Esophagus muscularis mucosa (tissue), 4 donors: ENCODE measurements around the gene KLRK1. TPM values are rescaled to one million over a fixed set of nuclear protein-coding genes. Genes with fewer than 3 reads are reported as not detected.
"Not testable (repeated sequence)": the region's sequence is repeated elsewhere in the genome, so short reads cannot be mapped to it uniquely, and the experiment has no call there.

Experiments used
- DNase-seq: peaks from one replicate; pipeline ENCODE4 v3.0.0-alpha.2; 2017; ENCODE audit errors: extremely low spot score
- H3K27ac ChIP-seq, 4 donors: fragments of 200-600 bp; sonication (generic); replicated peaks in 1 of 4; 1 replicate in 3 of 4; 2 replicates in 1 of 4; pipeline ENCODE4 v1.5.1; 2016 to 2019; ENCODE audit warnings: mild to moderate bottlenecking in 1 of 4
- H3K27me3 ChIP-seq, 4 donors: fragments of 200-600 bp; sonication (generic); one replicate each; pipeline versions ENCODE4 v1.5.1 to v1.6.0; 2016 to 2019
- H3K36me3 ChIP-seq, 4 donors: fragments of 200-600 bp; sonication (generic); one replicate each; pipeline ENCODE4 v1.5.1; 2016 to 2019
- H3K4me1 ChIP-seq, 4 donors: fragments of 200-600 bp; sonication (generic); one replicate each; pipeline ENCODE4 v1.5.1; 2016 to 2019
- H3K4me3 ChIP-seq, 4 donors: fragments of 200-600 bp; sonication (generic); 1 replicate in 2 of 4; 2 replicates in 2 of 4; pipeline ENCODE4 v1.5.1; 2016 to 2019; ENCODE audit warnings: mild to moderate bottlenecking in 4 of 4, moderate library complexity in 1 of 4
- H3K9me3 ChIP-seq, 4 donors: fragments of 200-600 bp; sonication (generic); 1 replicate in 3 of 4; 2 replicates in 1 of 4; pipeline ENCODE4 v1.5.1; 2016 to 2019
- CTCF ChIP-seq, 3 experiments: fragments of 200-600 bp in 2 of 3; fragments of 450-650 bp in 1 of 3; sonication (generic) in 2 of 3; IDR thresholded peaks; one replicate each; pipeline ENCODE4 v1.5.1; 2017 to 2019; ENCODE audit warnings: antibody characterized with exemption in 3 of 3, mild to moderate bottlenecking in 2 of 3, moderate library complexity in 1 of 3
- EP300 ChIP-seq: sonication (generic); formaldehyde crosslinking; IDR thresholded peaks from one replicate; pipeline ENCODE4 v1.6.1; 2017; ENCODE audit warnings: antibody characterized with exemption
- POLR2A ChIP-seq: fragments of 450-650 bp; IDR thresholded peaks from one replicate; pipeline ENCODE4 v1.6.1; 2017; ENCODE audit warnings: antibody characterized with exemption, moderate library complexity, mild to moderate bottlenecking, low read depth
- POLR2AphosphoS5 ChIP-seq, 2 donors: sonication (generic); formaldehyde crosslinking; IDR thresholded peaks; one replicate each; pipeline ENCODE4 v1.6.1; 2017; ENCODE audit warnings: antibody characterized with exemption in 2 of 2
- WGBS: methylation state at CpG from one replicate; pipeline ENCODE4 v1.1.5; 2018; 5-methylcytosine and 5-hydroxymethylcytosine counted together
- intact Hi-C: fragments of 100-400 bp; cut with DNase I; formaldehyde crosslinking; loops from one replicate; pipeline ENCODE4 v1.15.1; 2023
- total RNA-seq, 4 donors: library from RNA; depleted of rRNA; stranded (reverse); fragments of >200 nt; gene quantifications; one replicate each; pipeline versions ENCODE4 v1.1.0 to v1.2.1, GENCODE V29; 2016

Gene KLRK1
- total RNA-seq, 4 donors from 2014 or later = 0.19 to 1.8 (median 1.2) TPM

DNA sequence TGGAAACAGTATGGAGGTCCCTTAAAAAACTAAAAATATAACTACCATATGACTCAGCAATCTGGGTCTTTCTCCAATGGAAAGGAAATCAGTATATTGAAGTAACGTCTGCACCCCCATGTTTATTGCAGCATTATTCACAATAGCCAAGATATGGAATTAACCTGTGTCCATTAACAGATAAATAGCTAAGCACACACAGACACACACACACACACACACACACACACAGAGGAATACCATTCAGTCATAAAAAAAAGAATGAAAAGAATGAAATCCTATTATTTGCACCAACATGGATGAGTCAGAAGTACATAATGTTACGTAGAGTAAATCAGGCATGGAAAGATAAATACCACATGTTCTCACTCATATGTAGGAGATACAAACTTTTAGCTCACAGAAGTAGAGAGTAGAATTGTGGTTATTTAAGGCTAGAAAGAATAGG is 4.7 kb downstream of the KLRK1 start:
- no peak for TF ChIP-seq EP300
- TF ChIP-seq POLR2A = no peak
- no peak for TF ChIP-seq CTCF (IDR thresholded peaks at IDR 0.05)
- no peak for TF ChIP-seq POLR2AphosphoS5 (IDR thresholded peaks at IDR 0.05)
- H3K4me3 ChIP-seq = no peak overlapping the region
- no peak overlapping the region for H3K27ac ChIP-seq
- H3K36me3 ChIP-seq = no peaks in the 10 kb centered on the region
- H3K4me1 ChIP-seq = no peaks in the 10 kb centered on the region
- intact Hi-C loops = no loop called here
- WGBS = 59% methylated on average over 2 of the region's 2 CpGs
- H3K27me3 ChIP-seq = no peaks in the 10 kb centered on the region
- H3K9me3 ChIP-seq = no peaks in the 10 kb centered on the region
- no peak for DNase-seq

DNA sequence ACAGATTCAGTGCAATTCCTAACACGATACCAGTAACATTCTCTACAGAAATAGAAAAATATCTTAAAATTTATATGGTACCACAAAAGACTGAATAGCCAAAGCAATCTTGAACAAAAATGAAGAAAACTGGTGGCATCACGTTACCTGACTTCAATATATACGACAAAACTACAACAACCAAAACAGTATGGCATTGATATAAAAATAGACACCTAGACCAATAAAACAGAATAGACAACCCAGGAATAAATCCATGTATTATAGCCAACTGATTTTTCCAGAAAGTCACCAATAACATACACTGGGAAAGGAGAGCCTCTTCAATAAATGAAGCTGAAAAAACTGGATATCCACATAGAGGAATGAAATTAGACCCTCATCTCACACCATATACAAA is 5.7 kb downstream of the KLRK1 start:
- no peaks in the 10 kb centered on the region for H3K4me1 ChIP-seq
- intact Hi-C loops = no loop called here
- no peak for DNase-seq
- no peaks in the 10 kb centered on the region for H3K27me3 ChIP-seq
- no peaks in the 10 kb centered on the region for H3K36me3 ChIP-seq
- 85% methylated on average over 3 of the region's 3 CpGs for WGBS
- TF ChIP-seq EP300 (no peak), POLR2A (no peak), POLR2AphosphoS5 (IDR thresholded peaks at IDR 0.05) (no peak), CTCF (IDR thresholded peaks at IDR 0.05) (no peak)
- H3K27ac ChIP-seq = no peak overlapping the region
- H3K9me3 ChIP-seq = no peaks in the 10 kb centered on the region
- H3K4me3 ChIP-seq = no peak overlapping the region

DNA sequence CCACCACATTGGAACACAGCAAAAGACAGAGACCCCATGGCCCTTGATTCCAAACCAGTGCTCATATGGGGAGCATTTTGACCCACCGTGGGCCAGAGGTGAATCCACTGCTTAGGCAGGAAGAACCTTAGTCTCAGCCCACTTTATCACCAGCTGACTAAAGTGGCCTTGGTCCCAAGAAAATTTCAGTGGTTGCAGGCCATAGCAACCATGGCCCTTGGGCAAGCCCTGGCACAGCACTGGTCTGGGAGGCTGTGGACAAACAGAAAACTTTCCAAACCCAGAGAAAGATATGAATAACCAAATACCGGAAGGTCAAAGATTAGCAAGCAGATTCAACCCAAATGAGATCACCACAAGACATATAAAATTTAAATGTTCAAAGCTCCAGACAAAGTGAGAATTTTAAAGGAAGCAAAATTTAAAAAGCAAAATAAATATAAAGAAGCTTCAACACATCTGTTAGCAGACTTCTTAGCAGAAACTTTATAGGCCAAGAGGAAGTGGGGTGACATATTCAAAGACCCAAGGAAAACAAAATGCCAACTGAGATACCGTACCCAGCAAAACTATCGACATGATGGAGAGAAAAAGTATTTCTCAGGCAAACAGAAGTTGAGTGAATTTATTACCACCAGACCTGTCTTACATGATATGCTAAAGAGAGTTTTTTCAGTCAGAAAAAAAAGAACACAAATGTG is 7.8 kb downstream of the KLRK1 start:
- Histone ChIP-seq H3K4me1 (no peaks in the 10 kb centered on the region), H3K4me3 (no peak overlapping the region), H3K9me3 (no peaks in the 10 kb centered on the region), H3K27ac (no peak overlapping the region), H3K36me3 (no peaks in the 10 kb centered on the region), H3K27me3 (no peaks in the 10 kb centered on the region)
- TF ChIP-seq CTCF (IDR thresholded peaks at IDR 0.05) = no peak
- TF ChIP-seq POLR2A = no peak
- 89% methylated on average over 4 of the region's 4 CpGs for WGBS
- DNase-seq = no peak
- intact Hi-C loops = no loop called here

DNA sequence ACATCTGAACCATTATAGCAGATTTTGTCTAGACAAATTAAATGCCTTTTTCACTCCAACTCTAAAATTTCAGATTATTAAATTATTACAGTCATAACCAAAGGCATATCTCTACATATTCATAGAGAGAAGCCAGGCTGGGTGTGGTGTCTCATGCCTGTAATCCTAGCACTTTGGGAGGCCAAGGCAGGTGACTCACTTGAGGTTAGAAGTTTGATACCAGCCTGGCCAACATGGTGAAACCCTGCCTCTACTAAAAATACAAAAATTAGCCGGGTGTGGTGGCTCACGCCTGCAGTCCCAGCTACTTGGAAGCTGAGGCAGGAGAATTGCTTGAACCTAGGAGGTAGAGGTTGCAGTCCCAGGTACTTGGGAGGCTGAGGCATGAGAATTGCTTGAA is 11.1 kb downstream of the KLRK1 start:
- WGBS = 75% methylated on average over 2 of the region's 2 CpGs
- H3K9me3 ChIP-seq, H3K36me3 ChIP-seq, H3K4me3 ChIP-seq, H3K27me3 ChIP-seq, DNase-seq, H3K4me1 ChIP-seq, intact Hi-C loops, H3K27ac ChIP-seq: not testable (repeated sequence)

GRCh38 chr12:10374624-10375018 is 15.2 kb downstream of the KLRK1 start:
- Histone ChIP-seq H3K36me3 (no peaks in the 10 kb centered on the region), H3K27ac (no peak overlapping the region), H3K4me1 (peaks cover 0 to 5% (median 0%) of the 10 kb centered on the region in 4 donors), H3K4me3 (no peak overlapping the region), H3K27me3 (no peaks in the 10 kb centered on the region), H3K9me3 (no peaks in the 10 kb centered on the region)
- TF ChIP-seq CTCF (IDR thresholded peaks at IDR 0.05) (no peak), EP300 (no peak), POLR2AphosphoS5 (IDR thresholded peaks at IDR 0.05) (no peak), POLR2A (no peak)
- WGBS = 100% methylated on average over 3 of the region's 3 CpGs
- no peak for DNase-seq
- intact Hi-C loops = no loop called here
